Stimulated activated CD8-positive, alpha-beta memory T cell treated with anti-CD3 and anti-CD28 coated beads, Interleukin-7, amount 100 ng/mL, for 1 hour (primary cell): ENCODE measurements around the gene CCN2.

Experiments used
- DNase-seq, 2 donors: peaks; one replicate each; pipeline ENCODE4 v3.0.0-alpha.2; 2020; ENCODE audit warnings: low read depth in 2 of 2

The CCN2 gene

GRCh38 chr6:131966443-131966842 is 15.3 kb upstream of the CCN2 start:
- DNase-seq: no peak

DNA sequence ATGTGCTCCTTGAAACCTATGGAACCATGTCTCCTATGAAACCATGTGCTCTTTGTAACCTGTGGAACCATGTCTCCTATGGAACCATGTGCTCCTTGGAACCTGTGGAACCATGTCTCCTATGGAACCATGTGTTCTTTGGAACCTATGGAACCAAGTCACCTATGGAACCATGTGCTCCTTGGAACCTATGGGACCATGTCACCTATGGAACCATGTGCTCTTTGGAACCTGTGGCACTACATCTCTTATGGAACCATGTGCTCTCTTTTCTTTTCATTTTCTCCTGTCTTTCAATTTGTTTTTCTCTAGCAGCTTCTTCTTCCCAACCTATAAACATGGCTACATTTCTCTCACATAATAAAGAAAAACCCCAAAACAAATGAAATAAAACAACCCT is 11.9 kb upstream of the CCN2 start:
- DNase-seq: no peak

DNA sequence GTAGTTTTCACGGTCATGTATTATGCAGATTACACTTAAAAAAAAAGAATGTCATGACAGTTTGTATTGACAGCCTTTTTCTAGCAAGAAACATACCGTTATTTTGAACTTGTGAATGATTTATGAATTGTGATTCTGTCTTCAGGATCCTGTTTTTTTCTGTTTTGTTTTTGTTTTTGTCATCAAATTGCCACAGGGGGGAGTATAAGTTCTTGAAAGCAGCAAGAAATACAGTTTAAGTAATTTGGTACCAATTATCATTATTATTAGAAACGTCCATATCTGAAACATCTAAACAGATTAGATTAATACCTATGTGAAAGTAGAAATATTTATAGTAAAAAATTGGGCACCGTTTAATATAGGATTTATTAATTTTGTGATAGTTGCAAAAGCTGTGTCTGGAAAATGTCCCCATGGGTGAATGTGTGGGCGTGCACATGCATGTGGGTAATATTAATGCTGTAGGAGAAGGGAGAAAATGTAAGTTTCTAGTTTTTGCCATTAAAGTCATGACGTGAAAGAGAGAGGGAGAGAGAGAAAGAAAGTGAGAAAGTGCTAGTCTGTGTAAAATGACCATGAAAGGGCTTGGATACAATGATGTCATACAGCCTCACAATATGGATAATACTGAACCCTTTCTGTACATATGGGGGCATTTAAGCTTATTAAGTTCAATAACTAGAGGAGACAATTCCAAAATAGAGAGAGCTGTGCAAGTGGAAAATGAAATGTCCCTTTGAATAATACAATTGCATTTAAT is 9.4 kb upstream of the CCN2 start:
- no peak for DNase-seq

DNA sequence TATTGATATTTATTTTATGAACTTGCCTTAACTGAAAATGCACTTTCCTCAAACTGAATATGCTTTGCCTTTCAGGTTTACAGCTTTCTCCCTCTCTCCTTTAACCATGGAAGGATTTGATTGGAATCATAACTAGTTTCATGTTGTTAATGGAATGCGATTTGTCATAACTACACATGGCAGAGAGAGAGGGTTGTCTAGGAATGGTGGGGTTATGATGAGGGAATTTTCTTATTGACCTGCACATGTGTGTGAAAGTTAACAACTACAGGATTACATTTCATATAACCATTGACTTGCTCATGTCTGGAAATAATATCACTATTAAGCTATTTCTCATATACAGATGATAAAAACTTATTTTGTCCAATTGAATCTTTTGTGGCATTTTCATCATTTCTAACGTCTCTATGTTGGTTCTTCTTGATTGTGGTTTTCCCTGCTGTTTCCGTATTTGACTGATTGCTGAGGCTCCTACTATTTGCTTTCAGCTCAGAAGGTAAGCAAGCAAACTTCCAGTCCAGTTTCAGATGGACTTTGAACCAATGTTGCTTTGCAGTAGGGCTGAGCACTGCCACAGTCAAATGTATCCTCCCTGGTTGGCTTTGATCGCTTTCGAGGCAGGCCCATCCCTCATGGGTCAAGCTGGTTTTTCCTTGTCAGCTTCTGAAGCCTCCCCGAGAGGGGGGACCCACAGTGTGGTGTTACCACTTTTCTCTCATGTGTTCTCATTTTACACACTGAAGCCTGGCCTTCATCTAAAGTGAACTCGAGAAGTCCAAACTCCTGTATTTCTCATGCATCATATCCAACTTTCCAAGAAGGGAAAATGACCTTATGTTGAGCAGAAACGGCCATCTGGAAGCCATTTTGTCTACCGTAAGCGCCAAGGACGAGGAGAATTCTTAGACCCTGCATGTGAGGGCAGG is 7.6 kb upstream of the CCN2 start:
- no peak for DNase-seq

DNA sequence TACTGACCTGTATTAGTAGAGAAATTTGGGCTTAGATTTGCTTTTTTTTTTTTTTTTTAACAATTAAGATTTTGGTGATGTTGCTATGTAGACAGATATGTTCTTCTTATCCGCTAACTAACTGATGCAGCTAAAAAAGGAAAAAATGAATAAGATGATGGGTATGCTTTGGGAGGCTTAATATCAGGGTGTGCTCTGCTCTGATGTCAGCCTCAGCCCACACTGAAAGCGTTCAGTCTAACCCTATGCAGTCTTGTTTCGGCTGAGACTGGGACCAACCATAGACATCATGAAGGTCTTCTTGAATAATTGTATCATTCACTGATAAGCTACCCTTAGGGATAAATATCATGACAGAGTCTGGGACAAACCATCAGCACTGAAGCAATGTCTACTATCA is 6.9 kb upstream of the CCN2 start:
- no peak for DNase-seq

DNA sequence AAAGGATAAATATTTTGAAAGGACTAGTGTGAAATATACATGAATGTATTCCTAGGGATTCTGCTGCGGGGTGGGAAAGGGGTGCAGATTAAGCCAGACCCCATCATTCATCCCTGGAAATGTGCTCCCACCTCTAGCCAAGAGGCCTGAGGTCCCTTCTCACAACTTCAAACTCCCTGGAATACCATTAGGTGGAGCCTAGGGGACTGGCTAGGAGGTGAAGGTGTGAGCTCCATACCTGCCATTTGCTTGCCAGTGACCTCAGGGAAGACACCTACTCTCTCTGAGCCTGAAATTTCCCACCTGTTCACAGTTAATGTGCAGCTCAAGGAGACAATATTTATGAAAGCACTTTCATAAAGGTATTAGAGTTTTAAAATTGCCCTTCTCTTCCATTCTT is 4.7 kb upstream of the CCN2 start:
- DNase-seq: no peak

GRCh38 chr6:131955192-131955591 is 4.0 kb upstream of the CCN2 start:
- DNase-seq: no peak

DNA sequence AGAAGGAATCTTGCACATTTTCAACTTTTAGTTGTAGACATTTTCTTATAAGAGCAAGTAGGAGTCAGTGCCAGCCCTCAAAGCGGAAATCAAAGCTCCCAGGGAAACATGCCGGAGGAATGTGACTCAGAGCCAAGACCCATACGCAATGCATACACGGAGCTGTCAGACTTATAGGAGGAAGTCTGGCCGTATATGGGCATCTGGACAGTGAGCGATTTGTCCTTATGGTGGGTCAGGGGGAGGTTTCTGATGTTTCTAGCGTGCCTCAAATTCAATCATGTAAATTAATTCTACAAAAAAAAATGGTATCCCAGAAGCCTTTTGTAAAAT is 3.6 kb upstream of the CCN2 start:
- no peak for DNase-seq

DNA sequence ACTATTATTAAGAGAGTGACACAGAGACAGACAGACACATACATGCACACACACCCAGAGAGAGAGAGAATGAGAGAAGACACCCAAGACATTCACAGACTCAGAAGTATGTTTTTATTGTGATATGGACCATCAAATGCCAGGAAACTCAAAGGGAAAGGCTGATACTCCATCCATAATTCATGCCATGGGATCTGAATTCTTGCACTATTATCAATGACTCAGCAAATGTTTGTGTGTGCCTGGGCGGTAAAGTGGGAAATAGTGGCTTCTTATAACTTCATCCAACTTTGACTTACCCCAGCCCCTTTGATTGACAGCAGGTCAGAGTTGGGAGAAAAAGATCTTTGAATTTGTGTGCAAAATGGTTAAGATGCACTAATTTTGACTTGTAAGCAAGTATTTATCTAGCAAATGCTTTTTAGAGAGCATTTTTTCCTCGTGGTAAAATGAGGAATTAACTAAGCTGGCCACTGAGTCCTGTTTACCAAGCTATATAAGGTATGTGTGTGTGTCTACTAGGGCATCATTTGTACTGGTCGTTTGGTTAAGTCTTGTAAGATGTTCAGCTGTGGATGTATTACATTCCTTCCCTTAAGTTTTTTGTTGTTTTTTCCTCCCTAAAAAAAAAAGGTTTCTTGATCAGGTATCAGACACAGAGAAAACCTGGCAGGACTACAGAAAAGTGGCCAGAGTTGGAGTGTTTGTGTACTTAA is 3.0 kb upstream of the CCN2 start:
- DNase-seq: no peak

GRCh38 chr6:131952886-131953509 is 1.8 kb upstream of the CCN2 start:
- no peak for DNase-seq

GRCh38 chr6:131951576-131952230 is 531 bp upstream of the CCN2 start:
- no peak for DNase-seq

- DNase-seq: no peak
Measured at GRCh38 chr6:131949909-131950766, 1.0 kb downstream of the CCN2 start.

- no peak for DNase-seq
Measured at GRCh38 chr6:131949620-131949908, 1.6 kb downstream of the CCN2 start.

DNA sequence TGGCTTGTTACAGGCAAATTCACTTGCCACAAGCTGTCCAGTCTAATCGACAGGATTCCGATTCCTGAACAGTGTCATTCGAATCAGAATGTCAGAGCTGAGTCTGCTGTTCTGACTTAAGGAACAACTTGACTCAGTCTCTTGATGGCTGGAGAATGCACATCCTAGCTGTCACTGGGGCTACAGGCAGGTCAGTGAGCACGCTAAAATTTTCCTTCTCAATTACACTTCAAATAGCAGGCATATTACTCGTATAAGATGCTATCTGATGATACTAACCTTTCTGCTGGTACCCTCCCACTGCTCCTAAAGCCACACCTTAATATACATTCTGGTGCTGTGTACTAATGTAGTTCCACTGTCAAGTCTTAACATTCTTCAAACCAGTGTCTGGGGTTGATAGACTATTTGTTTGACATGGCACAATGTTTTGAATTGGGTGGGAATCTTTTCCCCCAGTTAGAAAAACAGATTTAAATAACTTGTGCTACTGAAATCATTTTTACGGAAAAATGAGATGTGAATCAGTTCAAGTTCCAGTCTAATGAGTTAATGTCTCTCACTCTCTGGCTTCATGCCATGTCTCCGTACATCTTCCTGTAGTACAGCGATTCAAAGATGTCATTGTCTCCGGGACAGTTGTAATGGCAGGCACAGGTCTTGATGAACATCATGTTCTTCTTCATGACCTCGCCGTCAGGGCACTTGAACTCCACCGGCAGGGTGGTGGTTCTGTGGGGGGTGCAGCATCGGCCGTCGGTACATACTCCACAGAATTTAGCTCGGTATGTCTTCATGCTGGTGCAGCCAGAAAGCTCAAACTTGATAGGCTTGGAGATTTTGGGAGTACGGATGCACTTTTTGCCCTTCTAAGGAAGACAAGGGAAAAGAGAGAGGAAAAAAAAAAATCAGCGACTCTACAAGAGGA is 2.2 kb downstream of the CCN2 start:
- no peak for DNase-seq

DNA sequence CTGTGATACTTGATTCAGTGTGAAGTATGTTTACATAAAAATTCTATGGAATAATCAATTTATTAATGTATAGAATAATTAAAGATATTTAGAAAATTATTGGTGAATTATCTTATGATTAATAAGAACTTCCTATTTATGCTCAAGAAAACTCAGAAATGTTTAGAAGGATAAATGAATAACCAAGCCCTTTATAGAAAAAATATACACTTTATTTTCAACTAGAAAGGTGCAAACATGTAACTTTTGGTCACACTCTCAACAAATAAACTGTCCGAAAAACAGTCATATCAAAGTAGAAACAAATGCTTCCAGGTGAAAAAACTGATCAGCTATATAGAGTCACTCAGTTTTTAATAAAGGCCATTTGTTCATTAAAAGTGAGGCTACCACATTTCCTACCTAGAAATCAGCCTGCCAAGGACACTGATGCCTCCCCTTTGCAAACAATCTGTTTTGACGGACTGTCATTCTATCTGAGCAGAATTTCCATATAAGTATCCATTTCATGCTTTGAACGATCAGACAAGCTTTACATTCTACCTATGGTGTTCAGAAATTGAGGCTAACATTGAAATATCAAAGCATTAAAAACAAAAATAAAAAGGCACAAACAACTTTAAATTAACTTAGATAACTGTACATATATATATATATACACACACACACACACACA is 3.0 kb downstream of the CCN2 start:
- no peak for DNase-seq

DNA sequence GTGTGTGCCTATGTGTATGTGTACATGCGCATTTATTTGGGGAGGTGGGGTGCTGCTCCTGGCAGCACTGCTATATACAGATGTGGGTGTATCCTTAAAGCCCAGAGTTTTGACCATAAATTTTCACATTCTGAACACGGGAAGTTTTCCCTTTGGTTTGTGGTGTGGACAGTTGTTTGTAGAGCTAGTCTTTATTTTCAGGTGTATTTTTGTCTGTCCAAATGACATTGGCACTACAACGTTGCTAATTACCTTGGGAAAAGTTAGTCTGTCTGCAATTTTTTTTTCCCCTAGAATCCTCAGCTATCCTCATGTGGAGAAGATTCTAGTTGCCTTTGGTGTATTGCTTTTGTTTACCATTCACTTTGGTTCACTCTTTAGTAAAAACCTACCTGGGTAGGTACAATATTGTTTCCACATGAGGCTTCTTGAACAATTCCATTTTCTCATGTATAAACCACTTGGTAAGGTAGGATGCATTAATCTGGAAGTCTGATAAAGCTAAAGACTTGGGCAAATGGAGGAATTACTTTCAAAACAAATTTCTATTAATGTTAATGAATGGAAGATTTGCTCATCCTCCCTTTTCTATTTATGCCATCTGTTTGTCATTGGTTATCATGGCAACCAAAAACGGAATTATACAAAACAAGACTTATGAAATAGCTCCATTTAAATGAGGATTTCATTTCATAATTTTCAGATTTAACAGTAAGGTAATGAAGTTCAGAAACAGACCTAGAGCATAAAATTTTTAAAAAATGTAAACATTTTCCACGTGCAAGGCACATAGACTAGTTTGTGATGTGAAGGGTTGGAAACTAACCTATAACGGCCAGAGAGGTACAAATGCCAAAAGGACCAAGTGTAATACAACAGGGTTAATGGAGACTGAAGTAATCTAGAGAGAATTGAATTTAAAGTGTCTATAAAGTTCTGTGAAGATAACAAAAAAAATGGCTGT is 3.9 kb downstream of the CCN2 start:
- DNase-seq: no peak

DNA sequence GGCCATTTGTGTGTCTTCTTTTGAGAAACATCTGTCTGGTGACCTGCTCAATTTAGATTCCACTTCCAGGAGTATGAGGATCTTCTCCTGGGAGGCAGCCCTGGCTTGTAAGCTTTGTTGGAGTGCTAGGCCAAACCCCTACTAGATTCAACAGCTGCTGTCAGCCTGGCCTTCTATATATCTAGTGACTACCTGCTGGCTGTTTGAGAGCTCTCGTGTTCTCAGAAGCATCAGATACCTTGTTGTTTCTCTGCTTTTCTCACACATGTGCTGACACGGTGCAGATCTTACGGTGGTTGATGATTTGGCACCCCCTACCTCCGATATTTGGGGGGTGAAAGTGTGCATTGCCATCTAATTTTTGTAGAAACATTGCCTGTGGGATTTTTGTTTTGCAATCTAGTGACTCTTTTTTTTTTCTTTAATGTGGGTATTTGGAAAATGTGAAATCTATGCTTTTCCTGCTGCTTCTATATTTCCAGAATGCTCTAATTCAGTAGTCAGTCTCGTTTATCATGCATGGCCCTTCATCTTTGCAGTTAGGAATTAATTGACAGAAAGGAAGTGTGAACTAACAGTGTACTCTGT is 4.7 kb downstream of the CCN2 start:
- DNase-seq: no peak

- DNase-seq: no peak
Measured at GRCh38 chr6:131945971-131946370, 5.2 kb downstream of the CCN2 start.
